ENCODE data around the gene AMN.

DNA sequence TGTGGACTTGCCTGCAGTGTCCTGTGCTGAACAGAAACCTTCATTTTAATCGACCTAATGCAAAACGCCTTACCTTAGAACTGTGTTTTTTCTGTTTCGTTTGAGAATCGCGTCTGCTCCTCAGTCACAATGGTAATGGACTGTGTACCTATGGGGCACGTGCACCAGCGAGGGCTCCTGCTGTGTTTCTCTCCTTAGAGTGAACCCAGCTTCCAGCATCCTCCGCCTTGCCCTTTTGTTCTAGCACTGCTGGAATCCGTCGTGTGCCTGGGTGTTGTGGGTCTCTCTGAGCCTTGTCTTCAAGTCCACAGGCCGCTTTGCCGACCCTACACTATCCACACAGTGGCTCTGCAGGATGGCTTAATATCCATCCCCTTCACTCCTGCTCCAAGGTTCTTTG, 3.6 kb downstream of the AMN start:
- TF ChIP-seq POLR2AphosphoS5 (IDR thresholded peaks at IDR 0.05; ENCODE audit: low read depth, low read length) (no peak), POLR2A (IDR thresholded peaks at IDR 0.05; ENCODE audit: low read depth, low read length) (no peak), SPI1 (IDR thresholded peaks at IDR 0.05; ENCODE audit: low read depth, low read length) (no peak), TAF1 (IDR thresholded peaks at IDR 0.05; ENCODE audit: low read depth, low read length) (no peak), PAX5 (IDR thresholded peaks at IDR 0.05; ENCODE audit: insufficient read depth, low read length, severe bottlenecking) (no peak), POU2F2 (IDR thresholded peaks at IDR 0.05; ENCODE audit: low read depth, low read length) (no peak)
